RCC 7860 (cell line): ENCODE data around the gene PRLR.
A peak's percentile ranks its signal among the peaks of the same experiment; 100 is the strongest.

ENCODE experiments used
- DNase-seq: peaks from one replicate; pipeline ENCODE4 v3.0.0-alpha.2; 2015; ENCODE audit warnings: low spot score
- FAIRE-seq: peaks from 2 replicates; lab custom pipeline; 2012; peaks lifted over from hg19 to GRCh38; lab: Jason Lieb, UNC

Gene PRLR

DNA sequence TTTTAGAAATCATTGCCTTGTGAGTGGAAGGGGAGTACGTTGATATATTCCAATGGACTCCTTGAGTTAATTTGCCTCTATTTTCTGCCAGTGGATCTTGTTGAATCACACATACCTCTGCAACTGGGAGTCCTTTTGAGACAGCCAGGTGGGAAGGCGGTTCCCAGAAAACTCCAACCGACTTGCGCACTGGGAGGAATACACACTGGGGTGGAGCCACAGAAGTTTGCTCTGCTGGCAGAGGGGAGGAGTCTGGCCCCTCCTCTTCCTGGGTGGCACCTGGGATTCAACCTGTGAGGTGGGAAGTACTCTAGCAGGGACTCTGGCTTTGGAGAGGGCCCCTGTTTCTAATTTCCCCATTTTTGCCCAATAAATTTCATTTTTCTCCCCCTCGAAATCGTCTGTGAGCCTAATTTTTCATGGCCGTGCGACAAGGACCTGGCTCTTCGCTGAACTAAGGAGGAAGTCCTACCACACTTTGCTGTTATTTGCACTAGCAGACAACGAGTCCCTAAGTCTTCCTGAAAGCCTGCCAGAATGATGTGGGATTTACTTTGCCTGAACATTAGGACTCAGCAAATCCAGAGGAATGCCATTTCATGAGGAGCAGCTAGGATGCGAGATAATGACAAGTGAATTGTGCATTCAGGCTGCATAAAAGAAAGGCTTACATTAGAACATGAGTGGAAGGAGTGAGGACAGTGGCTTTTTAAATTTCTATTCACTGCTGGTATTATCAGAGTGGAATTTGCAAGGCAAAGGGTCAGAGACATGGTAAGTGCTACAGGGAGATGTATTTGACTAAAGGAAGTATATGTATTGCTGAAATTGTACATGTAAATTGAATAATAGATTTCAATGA lies 67.2 kb downstream of the PRLR start:
- FAIRE-seq, result no peak

DNA sequence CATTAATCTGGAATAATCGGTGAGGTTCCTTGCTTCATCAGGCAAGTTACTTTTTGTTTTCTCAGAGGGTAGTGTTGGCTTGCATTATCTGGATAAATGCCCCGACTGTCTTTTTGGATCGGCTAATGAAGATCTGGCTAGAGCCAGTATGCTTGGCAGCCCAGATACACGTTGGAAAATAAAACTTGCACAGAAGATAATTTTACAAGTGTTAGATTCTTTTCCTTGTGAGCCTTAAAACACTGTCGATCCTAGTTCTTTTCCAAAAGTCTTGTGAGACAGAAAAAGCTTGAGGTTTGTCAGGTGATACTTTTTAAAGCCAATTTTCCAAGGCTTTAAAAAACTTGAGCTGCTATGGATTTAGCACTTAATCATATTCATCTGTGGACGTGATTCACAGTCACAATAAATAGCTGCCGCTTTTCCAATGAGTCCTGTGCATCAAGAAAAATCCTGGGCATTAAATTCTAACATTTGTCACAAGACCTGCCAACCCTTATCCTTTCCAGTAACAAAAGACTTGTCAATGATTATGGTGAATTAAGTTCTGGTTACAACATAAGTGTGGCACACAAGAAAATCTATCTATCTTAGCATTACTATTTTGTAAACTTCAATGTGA lies 68.5 kb downstream of the PRLR start:
- FAIRE-seq (no peak), DNase-seq (no peak)

More for the DNA sequence above, 67.2 kb downstream of the PRLR start:
- no peak for DNase-seq

DNA sequence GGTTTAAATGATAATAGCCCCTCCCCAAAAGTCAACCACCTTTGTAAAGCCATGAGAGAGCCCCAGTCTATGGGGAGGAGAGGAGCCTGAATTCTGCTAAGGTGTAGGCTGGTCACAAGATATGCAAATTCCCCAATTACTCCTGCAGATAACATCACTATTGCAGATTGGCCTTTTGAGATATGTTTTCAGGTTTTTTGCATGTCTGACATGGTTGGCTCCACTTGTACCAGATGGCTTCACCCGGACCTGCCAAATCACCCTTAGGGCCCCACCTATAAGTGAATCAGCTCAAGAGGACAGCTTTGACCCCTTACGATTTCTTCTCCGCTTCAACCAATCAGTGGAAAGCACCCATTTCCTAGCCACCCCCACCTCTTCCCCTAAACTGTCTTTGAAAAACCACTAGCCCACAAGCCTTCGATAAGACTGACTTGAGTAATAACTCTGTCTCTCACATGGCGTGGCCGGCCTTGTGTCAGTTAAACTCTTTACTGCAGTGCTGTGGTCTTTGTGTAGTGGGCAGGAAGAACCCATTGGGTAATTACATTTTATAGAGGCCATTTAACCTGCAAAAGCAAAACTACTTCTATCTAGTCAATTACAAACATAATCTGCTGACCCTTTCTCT lies 69.7 kb downstream of the PRLR start:
- DNase-seq (no peak), FAIRE-seq (no peak)

DNA sequence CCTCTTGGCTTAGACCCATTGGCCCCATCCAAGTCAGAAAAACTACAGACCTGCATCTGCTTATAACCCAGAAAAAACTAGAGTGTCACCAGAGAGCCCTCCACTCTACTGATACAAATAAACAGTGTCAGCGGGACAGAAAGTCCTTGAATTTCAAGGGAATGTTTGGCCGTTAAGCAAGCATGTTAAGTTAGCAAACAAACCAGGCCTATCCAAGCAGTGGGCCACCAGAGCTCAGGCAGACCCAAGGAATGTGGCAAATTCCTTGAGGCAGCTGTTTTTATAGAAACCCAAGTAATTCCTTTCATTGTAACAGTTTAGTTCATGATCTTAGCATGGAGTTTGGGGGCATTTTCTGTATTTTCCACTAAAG lies 70.9 kb downstream of the PRLR start:
- DNase-seq, result no peak
- no peak for FAIRE-seq

DNA sequence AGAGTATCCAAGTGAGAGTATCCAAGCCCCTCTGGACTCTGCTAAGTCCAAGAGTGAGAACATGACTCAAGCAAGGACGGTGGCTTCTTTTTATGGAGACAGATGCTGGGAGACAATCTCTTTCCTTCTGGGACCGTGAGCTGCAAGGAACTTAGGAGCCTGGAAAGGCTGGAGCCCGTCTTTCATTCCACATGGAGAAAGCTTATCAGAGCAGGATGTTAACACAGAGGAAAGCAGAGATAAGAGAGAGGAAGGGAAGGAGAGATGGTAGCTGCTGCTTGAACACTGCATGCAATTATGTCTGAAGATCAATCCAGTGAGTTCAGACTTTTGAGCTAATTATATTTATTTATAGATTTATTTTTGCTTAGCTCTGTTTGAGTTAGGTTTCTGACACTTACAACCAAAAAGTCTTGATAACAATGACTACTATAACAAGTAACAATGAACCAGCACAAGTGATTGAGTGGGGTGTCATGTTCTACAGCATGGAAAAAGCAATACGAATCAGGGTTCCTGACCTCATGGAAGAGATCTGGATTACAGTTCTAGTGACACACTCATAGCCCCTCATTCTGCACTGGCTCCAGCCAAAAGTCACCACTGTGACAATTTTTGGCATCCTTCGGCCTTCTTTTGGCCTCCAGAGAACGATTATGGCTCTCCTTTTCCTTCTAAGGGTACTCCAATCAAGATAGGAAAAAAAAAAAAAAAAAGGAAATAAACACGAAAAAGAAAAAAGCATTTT lies 71.5 kb downstream of the PRLR start:
- no peak for FAIRE-seq
- DNase-seq, result no peak

DNA sequence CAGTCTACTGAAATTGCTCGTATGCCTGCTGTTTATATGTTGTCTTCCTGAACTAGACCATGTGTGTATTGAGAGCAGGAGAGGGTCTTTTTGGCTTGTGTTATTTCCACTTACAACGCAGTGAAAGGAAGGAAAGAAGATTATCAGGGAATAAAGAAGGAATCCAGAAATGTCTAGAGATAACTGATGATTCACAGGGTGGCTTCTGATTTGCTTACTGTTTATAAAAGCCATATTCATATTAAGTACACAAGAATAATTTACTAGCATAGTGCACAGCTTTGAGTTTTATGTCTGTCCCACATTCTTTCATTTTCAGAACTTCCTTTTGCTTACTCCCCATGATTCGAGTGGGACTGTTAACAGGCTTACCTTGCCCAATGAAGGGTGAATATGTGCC lies 72.1 kb downstream of the PRLR start:
- no peak for FAIRE-seq
- DNase-seq, result no peak

DNA sequence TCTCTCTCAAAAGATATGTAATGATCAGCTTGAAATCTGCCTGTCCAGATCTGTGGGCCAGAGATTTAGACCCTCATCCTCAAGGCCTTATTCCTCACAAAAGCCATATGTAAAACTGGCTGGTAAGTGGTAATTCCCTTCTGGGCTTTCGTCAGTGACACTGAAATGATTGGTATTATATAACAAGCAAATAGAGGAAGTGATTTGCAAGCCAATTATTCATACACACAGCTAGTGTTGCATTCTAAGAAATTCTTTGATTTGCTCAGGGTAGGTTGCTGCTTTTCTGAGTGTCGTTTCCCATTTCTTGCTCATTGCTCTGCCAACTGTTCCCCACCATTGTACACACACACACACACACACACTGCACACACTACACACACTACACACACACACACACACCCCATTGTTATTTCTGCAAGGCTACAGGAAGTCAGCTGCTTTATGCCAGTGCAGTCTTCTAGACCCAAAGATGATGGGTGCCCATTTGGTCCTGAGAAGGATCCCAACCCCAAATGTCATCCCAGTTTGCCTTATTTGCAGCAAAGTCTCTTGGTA lies 76.8 kb downstream of the PRLR start:
- FAIRE-seq (no peak), DNase-seq (no peak)

DNA sequence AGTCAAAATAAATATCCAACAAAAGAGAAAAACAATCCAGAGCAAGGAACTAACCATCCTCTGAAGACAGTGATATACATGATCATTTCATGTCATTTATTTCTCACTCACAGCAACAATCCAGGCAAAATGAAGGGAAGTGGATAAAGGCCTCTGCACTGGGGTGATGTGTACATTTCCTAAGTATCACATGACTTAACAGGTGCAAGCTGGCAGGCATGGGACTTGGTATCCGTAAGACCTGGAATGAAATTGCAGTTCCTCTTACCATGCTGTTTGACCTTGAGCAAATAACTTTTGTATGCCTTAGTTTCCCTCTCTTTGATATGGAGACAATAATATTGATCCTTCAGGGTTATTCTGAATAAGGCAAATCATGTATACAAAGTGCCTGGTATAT lies 77.6 kb downstream of the PRLR start:
- DNase-seq (no peak), FAIRE-seq (no peak)

DNA sequence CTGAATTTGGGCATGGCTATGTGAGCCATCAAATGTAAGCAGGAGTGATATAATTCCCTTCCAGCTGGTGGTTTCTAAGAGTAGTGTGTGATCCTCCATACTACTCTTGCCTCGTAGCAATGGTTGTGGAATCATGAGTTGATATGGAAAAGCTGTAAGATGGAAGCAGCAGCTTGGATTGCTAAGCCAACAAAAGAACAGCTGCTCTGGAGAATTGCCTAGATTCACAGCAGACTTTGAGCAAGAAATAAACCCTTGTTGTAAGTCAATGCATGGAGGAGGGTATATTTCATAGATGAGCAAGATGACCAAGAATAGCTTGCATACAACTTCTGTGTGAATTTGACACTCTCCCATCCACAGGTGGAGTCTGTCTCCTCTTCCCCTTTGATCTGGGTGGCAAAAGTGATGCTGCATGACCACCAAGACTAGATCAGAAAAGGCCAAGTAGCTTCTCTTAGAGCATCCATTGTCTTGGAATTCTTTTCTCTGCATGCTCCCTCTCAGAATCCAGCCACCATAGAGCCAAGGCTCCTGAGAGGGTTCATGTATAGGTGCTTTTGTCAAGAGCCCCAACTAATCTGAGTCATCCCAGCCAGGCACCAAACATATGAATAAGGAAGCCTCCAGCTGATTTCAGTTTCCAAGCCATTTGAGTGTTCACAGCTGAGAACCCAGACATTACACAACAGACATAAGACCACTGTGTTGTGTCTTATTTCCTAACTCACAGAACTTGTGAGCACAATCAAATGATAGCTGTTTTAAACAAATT lies 79.0 kb downstream of the PRLR start:
- no peak for DNase-seq
- FAIRE-seq, result no peak

DNA sequence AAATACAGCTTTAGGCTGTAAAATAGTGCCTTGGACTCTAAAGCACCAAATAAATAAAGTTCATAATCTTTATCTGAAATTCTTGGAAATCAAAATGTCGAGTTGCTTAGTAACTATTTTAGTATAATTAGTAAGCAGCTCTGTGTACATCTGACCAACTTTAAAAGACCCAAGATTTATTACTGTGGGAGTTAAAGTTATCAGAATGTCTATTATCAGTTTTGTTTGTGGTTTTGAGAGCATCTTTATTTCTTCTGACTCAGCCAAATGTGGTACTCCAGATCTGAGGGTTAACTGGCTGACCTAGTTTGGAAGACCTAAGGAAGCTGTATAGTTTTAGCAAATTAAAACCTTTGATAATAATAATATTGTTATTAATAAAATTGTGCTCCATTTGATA lies 81.2 kb downstream of the PRLR start:
- DNase-seq (no peak), FAIRE-seq (peak; percentile 12)

DNA sequence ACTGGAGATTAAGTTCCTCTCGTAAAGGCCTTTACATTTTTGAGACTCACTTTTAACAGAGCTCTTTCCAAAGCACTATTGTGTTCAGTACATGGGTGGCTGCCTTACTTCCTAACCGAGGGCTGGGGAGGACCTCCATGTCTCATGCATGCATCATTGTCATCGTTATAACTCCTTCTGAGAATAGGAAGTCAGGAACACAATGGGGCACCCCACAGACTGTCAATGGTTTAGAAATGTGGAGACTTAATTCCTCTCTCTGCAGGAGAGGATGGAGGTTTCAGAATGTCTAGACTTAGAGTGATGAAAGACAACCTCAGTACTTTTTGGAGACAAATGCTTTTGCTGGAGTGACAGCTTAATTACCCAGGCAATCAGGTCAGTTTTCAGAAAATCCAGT lies 83.9 kb downstream of the PRLR start:
- FAIRE-seq (no peak), DNase-seq (no peak)

DNA sequence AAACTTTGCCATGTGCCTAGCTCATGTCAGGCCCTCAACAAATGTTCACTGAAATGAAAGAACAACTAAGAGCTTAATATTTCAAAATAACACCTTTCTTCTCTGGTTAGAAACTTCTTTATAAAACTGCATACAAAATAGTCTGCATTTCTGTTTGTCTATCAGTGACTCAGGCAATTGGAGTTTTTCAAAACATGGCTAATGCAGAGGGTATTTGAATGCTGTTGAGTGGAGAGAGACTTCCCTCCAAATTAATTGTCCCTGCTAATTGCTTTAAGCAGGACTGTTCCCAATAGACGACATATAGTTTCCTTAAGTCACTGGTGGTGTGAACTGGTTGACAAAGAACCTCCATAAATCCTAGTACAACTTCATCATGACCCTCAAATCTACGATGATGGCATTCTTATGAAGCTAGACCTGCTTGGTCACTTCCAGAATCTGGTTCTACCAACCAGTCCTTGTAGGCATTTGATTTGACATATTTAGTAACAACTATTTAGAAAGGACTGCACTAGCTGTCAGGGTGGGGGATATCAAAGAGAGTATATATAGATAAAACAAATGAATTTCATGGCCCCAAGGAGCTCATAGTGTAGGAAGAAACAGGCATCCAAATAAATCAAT lies 84.5 kb downstream of the PRLR start:
- DNase-seq (no peak), FAIRE-seq (no peak)

DNA sequence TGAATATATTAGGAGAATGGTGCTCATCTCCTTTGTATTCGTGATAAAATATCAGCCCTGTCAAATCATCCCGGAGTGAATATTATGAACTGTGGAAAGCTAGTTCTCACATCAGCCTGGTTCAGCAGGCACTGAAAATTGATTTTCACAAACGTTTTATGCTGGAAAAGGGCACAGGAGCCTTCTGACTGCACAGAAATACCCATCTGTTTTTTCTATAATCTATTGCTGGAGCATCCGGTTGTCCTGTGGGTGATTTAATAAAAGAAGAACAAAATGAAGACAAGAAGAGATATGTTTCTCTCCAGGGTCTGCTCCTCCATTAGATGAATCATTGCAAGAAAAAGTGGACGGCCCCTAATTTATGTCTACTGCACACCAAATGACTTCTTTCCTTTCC lies 85.3 kb downstream of the PRLR start:
- DNase-seq, result no peak

DNA sequence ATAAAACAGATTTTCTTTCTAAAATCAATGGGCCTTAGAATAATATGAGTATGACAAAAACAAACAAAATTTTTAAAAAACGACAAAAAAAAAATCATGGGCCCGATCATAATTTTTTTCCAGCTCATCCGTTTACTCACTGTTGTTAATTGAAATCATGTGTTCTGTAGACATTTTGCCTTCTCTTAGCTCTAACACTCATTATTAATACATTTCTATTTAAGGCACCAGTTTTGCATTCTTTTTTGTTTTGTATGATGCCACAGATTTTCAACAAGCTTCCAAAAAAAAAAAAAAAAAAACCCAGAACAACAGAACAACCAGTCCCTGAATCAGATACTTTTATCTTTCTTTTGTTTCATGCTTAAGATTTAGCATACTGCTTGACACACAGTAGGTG lies 86.4 kb downstream of the PRLR start:
- peak; percentile 50 for FAIRE-seq
- DNase-seq, result no peak

More for the DNA sequence above, 85.3 kb downstream of the PRLR start:
- FAIRE-seq, result no peak

DNA sequence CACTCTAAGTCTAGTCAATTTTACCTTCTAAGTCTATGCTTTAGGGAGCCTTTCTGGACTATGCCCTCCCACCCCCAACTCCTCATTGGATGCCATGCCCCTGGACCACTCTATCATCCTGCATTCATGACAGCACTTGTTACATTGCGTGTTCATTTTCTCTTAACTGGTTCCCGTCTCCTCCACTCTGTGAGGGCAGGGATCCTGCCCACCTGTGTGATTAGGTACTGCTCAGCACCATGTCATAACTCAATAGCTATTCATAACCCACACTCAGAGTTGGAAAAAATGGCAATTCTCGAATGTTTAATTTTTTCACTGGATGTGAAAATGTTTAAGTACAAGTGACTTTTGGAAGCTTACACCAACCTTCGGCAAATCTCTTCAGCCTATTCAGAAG lies 88.5 kb downstream of the PRLR start:
- FAIRE-seq, result no peak

DNA sequence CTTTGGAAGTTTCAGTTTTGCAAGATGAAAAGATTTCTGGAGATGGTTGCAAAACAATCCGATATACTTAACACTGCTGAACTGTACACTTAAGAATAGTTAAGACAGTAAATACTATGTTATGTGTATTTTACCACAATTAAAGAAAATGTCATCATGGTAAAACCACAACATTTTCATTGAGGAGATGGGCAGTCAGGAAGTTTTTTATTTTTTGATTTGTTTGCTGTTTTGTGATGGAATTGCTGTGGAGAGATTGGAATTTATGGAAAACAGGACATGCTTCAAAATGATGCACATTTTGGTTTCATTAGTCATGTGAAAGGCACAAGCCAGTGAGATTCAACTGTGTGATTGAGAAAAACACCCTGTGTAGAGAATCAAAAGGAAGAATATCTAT lies 92.1 kb downstream of the PRLR start:
- FAIRE-seq, result no peak
- DNase-seq, result no peak

More for the DNA sequence above, 88.5 kb downstream of the PRLR start:
- no peak for DNase-seq

DNA sequence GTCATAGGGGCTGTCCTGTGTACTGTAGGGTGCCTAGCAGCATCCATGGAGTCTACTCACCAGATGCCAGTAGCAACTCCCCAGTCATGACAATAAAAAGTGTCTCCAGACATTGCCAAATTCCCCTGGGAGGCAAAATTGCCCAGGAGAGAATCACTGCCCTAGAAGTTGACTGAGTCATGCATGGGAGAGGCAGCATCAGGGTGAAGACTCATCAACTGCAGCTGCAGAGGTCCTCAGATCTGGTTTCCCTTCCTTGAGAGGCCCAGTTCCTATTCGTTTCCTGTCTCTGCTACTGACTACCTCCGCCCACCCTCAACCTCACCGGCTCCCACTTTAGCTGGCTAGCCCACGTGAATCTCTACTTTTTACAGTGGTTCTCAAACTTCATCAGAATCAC lies 93.9 kb downstream of the PRLR start:
- DNase-seq (peak; percentile 87), FAIRE-seq (peak; percentile 67)

DNA sequence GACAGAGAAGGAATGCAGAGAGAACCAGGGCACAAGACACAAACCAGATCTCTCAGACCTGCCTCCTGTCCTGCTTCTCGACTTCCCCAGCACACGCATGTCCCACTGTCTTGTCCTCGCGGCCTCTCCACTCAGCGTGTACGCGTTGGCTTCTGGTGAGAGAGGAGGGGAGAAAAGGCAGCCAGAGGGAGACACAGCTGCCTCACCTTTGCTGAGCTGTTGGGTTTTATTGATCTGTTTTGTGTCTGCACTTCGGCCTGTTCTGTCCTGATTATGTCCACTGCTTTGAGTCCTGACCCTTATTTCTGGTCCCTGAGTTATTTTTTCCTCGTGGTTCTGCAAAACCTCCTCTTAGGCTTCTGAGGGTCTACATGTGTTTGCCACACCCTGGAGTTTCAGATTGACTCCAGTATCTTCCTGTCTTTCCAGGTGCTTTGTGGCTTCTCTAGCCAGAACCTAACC lies 95.0 kb downstream of the PRLR start:
- DNase-seq, result no peak
- no peak for FAIRE-seq

DNA sequence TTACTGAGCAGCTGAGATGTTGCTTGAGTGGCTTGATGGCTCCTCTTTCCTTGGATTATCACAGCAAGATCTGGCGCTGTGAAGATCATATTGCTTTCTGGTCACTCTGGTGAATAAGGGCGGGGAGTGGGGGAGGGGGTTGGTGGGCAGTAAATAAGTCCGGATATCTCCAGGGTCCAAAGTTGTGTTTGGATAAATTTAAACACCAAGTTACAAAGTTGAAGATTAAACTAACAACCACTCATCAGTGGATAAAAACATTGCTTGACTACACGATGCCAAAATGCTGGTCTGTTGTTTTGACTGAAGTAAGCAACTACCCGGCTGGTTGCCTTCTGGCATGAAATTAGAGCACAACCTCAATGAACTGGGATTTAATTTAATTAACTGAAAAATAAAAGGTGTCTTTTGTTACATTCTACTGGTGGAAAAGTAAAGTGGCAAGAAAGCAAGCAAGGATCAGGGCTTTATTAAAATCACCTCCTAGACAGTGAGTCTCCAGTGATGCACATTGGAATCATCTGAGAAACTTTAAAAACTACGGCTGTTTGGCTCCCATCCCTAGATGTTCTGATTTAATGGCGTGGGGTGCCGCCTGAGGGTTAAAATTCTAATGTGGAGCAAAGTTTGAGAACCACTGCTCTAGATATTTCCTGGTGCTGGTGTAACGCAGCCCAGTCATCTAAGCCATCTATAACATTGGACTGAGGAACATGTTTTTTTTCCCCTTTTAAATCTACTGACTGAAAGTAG lies 95.8 kb downstream of the PRLR start:
- no peak for FAIRE-seq
- DNase-seq, result no peak
